Measurements from ENCODE around the gene GABRR2. TPM values are rescaled to one million over a fixed set of nuclear protein-coding genes. Genes with fewer than 3 reads are reported as not detected.

GABRR2 gene
- total RNA-seq, 1 donor, result not detected

GRCh38 chr6:89286516-89286915 lies 28.6 kb downstream of the GABRR2 start:
- Histone ChIP-seq H2AFZ (ENCODE audit: low read length) (no peak overlapping the region), H3K79me2 (ENCODE audit: insufficient read depth, low read length) (no peaks in the 10 kb centered on the region), H3K9me3 (ENCODE audit: low read depth, low read length) (no peaks in the 10 kb centered on the region), H3K4me2 (ENCODE audit: insufficient read depth, low read length) (no peak overlapping the region), H3K4me1 (ENCODE audit: insufficient read depth, low read length) (no peaks in the 10 kb centered on the region), H4K20me1 (ENCODE audit: insufficient read depth, low read length) (no peaks in the 10 kb centered on the region), H3K27ac (ENCODE audit: low read depth, low read length) (no peak overlapping the region), H3K27me3 (ENCODE audit: insufficient read depth, low read length) (peaks cover 41% of the 10 kb centered on the region), H3K4me3 (ENCODE audit: insufficient read depth, low read length) (no peak overlapping the region), H3K36me3 (ENCODE audit: insufficient read depth, low read length) (no peaks in the 10 kb centered on the region)
- TF ChIP-seq CTCF (IDR thresholded peaks at IDR 0.05; ENCODE audit: extremely low read depth, low read depth, low read length), result no peak
- DNase-seq (ENCODE audit: insufficient read length, low spot score, missing footprints), result no peak

GRCh38 chr6:89284963-89285735 lies 29.9 kb downstream of the GABRR2 start:
- no peak overlapping the region for H3K4me3 ChIP-seq (ENCODE audit: insufficient read depth, low read length)
- no peak overlapping the region for H2AFZ ChIP-seq (ENCODE audit: low read length)
- no peak overlapping the region for H3K4me2 ChIP-seq (ENCODE audit: insufficient read depth, low read length)
- H4K20me1 ChIP-seq (ENCODE audit: insufficient read depth, low read length), result no peaks in the 10 kb centered on the region
- TF ChIP-seq CTCF (IDR thresholded peaks at IDR 0.05; ENCODE audit: extremely low read depth, low read depth, low read length), result no peak
- no peaks in the 10 kb centered on the region for H3K9me3 ChIP-seq (ENCODE audit: low read depth, low read length)
- H3K27me3 ChIP-seq (ENCODE audit: insufficient read depth, low read length), result peaks cover 30% of the 10 kb centered on the region
- no peak overlapping the region for H3K27ac ChIP-seq (ENCODE audit: low read depth, low read length)
- no peaks in the 10 kb centered on the region for H3K4me1 ChIP-seq (ENCODE audit: insufficient read depth, low read length)
- no peaks in the 10 kb centered on the region for H3K79me2 ChIP-seq (ENCODE audit: insufficient read depth, low read length)
- no peaks in the 10 kb centered on the region for H3K36me3 ChIP-seq (ENCODE audit: insufficient read depth, low read length)
- no peak for DNase-seq (ENCODE audit: insufficient read length, low spot score, missing footprints)

- no peaks in the 10 kb centered on the region for H3K9me3 ChIP-seq (ENCODE audit: low read depth, low read length)
- H3K27me3 ChIP-seq (ENCODE audit: insufficient read depth, low read length), result peaks cover 21% of the 10 kb centered on the region
- no peak overlapping the region for H3K4me2 ChIP-seq (ENCODE audit: insufficient read depth, low read length)
- no peak overlapping the region for H3K4me3 ChIP-seq (ENCODE audit: insufficient read depth, low read length)
- H3K36me3 ChIP-seq (ENCODE audit: insufficient read depth, low read length), result no peaks in the 10 kb centered on the region
- H3K79me2 ChIP-seq (ENCODE audit: insufficient read depth, low read length), result no peaks in the 10 kb centered on the region
- H3K4me1 ChIP-seq (ENCODE audit: insufficient read depth, low read length), result no peaks in the 10 kb centered on the region
- no peaks in the 10 kb centered on the region for H4K20me1 ChIP-seq (ENCODE audit: insufficient read depth, low read length)
- DNase-seq (ENCODE audit: insufficient read length, low spot score, missing footprints), result no peak
- H3K27ac ChIP-seq (ENCODE audit: low read depth, low read length), result no peak overlapping the region
- no peak overlapping the region for H2AFZ ChIP-seq (ENCODE audit: low read length)
- no peak for TF ChIP-seq CTCF (IDR thresholded peaks at IDR 0.05; ENCODE audit: extremely low read depth, low read depth, low read length)
Observed at GRCh38 chr6:89284081-89284480, 31.0 kb downstream of the GABRR2 start.

GRCh38 chr6:89282749-89283148 lies 32.4 kb downstream of the GABRR2 start:
- H3K9me3 ChIP-seq (ENCODE audit: low read depth, low read length), result no peaks in the 10 kb centered on the region
- H3K4me1 ChIP-seq (ENCODE audit: insufficient read depth, low read length), result no peaks in the 10 kb centered on the region
- H3K79me2 ChIP-seq (ENCODE audit: insufficient read depth, low read length), result no peaks in the 10 kb centered on the region
- no peak overlapping the region for H2AFZ ChIP-seq (ENCODE audit: low read length)
- no peaks in the 10 kb centered on the region for H4K20me1 ChIP-seq (ENCODE audit: insufficient read depth, low read length)
- H3K36me3 ChIP-seq (ENCODE audit: insufficient read depth, low read length), result no peaks in the 10 kb centered on the region
- H3K4me3 ChIP-seq (ENCODE audit: insufficient read depth, low read length), result no peak overlapping the region
- TF ChIP-seq CTCF (IDR thresholded peaks at IDR 0.05; ENCODE audit: extremely low read depth, low read depth, low read length), result no peak
- no peak overlapping the region for H3K4me2 ChIP-seq (ENCODE audit: insufficient read depth, low read length)
- H3K27ac ChIP-seq (ENCODE audit: low read depth, low read length), result no peak overlapping the region
- H3K27me3 ChIP-seq (ENCODE audit: insufficient read depth, low read length), result peaks cover 11% of the 10 kb centered on the region
- no peak for DNase-seq (ENCODE audit: insufficient read length, low spot score, missing footprints)
